Caco-2 (cell line): Measurements from ENCODE around the gene MYO10. TPM values are rescaled to one million over a fixed set of nuclear protein-coding genes. Genes with fewer than 3 reads are reported as not detected.

ENCODE experiments used
- BruUV-seq: library from RNA; stranded (reverse); fragments of 400-500 nt; replicated peaks from 2 replicates; lab custom pipeline; 2021; lab: Mats Ljungman, UMichigan
- CTCF ChIA-PET: fragments of 300-600 bp; sonication (Branson Sonifier 250); formaldehyde crosslinking; loops from one replicate; lab custom pipeline; 2022; ENCODE audit warnings: antibody characterized with exemption; lab: Charles Lee
- POLR2A ChIA-PET: fragments of 300-600 bp; sonication (Branson Sonifier 250); formaldehyde crosslinking; loops from one replicate; lab custom pipeline; 2022; ENCODE audit warnings: antibody characterized with exemption; lab: Charles Lee
- DNase-seq, 2 experiments: peaks; one replicate each; pipeline versions ENCODE4 v3.0.0 to v3.0.0-alpha.2; 2020 to 2022
- H3K27me3 ChIP-seq: replicated peaks from 2 replicates; pipeline ENCODE4 v1.6.0; 2011; ENCODE audit warnings: low read length; ENCODE audit not compliant: control insufficient read depth, insufficient read depth
- H3K36me3 ChIP-seq: 2 replicates; pipeline ENCODE4 v1.5.1; 2011; ENCODE audit warnings: low read length; ENCODE audit not compliant: control insufficient read depth, insufficient read depth
- H3K4me1 ChIP-seq: fragments of 250-450 bp; sonication (Bioruptor Pico); 2 replicates; pipeline ENCODE4 v1.5.1; 2020; ENCODE audit warnings: mild to moderate bottlenecking
- H3K4me3 ChIP-seq: 2 replicates; pipeline ENCODE4 v1.5.1; 2011; ENCODE audit warnings: low read depth, mild to moderate bottlenecking, control low read depth, low read length
- H3K9me3 ChIP-seq: fragments of 250-450 bp; sonication (Bioruptor Pico); 2 replicates; pipeline ENCODE4 v1.5.1; 2020; ENCODE audit warnings: mild to moderate bottlenecking, moderate library complexity
- H3K27ac Mint-ChIP-seq: one replicate; pipeline ENCODE4 v1.8.0; 2022; ENCODE audit warnings: mixed read lengths; ENCODE audit not compliant: unreplicated experiment
- H3K27me3 Mint-ChIP-seq: one replicate; pipeline ENCODE4 v1.8.0; 2022; ENCODE audit warnings: mixed read lengths; ENCODE audit not compliant: insufficient read depth, unreplicated experiment
- H3K36me3 Mint-ChIP-seq: one replicate; pipeline ENCODE4 v1.8.0; 2022; ENCODE audit warnings: mild to moderate bottlenecking, mixed read lengths; ENCODE audit not compliant: insufficient read depth, unreplicated experiment
- H3K4me1 Mint-ChIP-seq: one replicate; pipeline ENCODE4 v1.8.0; 2022; ENCODE audit warnings: low read depth, mixed read lengths; ENCODE audit not compliant: unreplicated experiment
- H3K4me3 Mint-ChIP-seq: one replicate; pipeline ENCODE4 v1.8.0; 2022; ENCODE audit warnings: mild to moderate bottlenecking, moderate library complexity, mixed read lengths; ENCODE audit not compliant: unreplicated experiment
- H3K9me3 Mint-ChIP-seq: one replicate; pipeline ENCODE4 v1.8.0; 2022; ENCODE audit warnings: mixed read lengths; ENCODE audit not compliant: unreplicated experiment
- intact Hi-C: fragments of 100-400 bp; cut with micrococcal nuclease; formaldehyde crosslinking; loops from one replicate; pipeline ENCODE4 v1.10.0; 2022; ENCODE audit not compliant: unreplicated experiment
- total RNA-seq: library from RNA; stranded (reverse); gene quantifications from 2 replicates; pipeline ENCODE4 v1.2.3, GENCODE V29; 2022
- TF ChIP-seq, protein P1 (sequence below), 2 experiments: fragments of 200-600 bp in 1 of 2; IDR thresholded peaks; 1 replicate in 1 of 2; 2 replicates in 1 of 2; pipeline versions ENCODE4 v1.5.1 to v1.8.0; 2011 to 2022; ENCODE audit warnings: antibody characterized with exemption in 1 of 2, control low read depth in 1 of 2, inconsistent platforms in 1 of 2, low read depth in 1 of 2, low read length in 1 of 2, mild to moderate bottlenecking in 1 of 2, moderate library complexity in 1 of 2; ENCODE audit not compliant: insufficient read depth in 1 of 2, severe bottlenecking in 1 of 2, unreplicated experiment in 1 of 2

MYO10 gene
- total RNA-seq, 1 experiment from 2014 or later: 67.6 TPM

DNA sequence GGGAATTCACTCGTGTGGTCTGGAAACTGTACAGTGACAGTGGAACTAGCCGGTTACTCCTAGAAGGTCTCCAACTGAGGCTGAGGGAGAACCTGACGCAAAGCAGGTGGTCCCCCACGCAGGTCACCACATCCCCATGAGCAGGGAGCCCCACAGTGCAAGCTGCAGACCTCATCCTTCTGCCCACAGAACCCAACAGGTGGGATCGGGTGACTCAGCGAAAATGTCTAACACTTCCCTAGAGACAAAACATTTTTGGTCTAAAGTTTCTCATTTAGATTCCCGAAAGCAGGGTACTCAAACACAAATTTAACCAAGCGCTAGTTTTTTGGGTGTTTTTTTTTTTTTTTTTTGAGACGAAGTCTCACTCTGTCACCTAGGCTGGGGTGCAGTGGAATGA lies 256.9 kb downstream of the MYO10 start:
- intact Hi-C loops: no loop called here
- BruUV-seq: no TSS peak
- POLR2A ChIA-PET: no interaction called here

DNA sequence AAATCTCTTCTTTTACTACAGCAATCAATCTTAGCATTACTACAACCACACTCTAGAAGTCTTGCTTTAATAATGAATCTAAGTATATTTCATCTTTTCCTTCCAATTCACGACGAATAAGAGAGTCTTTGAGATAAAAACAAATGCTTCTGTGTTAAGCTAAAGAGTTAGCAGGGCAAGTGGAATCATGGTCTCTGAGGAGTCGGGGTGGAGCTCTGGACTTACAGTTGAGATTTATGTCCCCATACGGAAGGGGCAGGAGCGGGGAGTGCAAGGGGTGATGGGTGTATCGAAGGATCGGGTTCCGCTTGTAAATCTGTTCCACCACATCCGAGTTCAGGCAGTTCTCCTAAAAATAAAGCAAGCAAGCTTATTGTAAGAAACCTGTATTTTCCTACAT lies 260.3 kb downstream of the MYO10 start:
- intact Hi-C loops: no loop called here
- no peak overlapping the region for H3K4me3 ChIP-seq
- H3K4me1 Mint-ChIP-seq: no peaks in the 10 kb centered on the region
- no peaks in the 10 kb centered on the region for H3K9me3 Mint-ChIP-seq
- TF ChIP-seq, protein P1, sequence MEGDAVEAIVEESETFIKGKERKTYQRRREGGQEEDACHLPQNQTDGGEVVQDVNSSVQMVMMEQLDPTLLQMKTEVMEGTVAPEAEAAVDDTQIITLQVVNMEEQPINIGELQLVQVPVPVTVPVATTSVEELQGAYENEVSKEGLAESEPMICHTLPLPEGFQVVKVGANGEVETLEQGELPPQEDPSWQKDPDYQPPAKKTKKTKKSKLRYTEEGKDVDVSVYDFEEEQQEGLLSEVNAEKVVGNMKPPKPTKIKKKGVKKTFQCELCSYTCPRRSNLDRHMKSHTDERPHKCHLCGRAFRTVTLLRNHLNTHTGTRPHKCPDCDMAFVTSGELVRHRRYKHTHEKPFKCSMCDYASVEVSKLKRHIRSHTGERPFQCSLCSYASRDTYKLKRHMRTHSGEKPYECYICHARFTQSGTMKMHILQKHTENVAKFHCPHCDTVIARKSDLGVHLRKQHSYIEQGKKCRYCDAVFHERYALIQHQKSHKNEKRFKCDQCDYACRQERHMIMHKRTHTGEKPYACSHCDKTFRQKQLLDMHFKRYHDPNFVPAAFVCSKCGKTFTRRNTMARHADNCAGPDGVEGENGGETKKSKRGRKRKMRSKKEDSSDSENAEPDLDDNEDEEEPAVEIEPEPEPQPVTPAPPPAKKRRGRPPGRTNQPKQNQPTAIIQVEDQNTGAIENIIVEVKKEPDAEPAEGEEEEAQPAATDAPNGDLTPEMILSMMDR (IDR thresholded peaks at IDR 0.05; ENCODE audit: insufficient read depth in 1 of 2, low read depth in 1 of 2, low read length in 1 of 2, severe bottlenecking in 1 of 2, unreplicated experiment in 1 of 2): no peak
- POLR2A ChIA-PET: no interaction called here
- peaks cover 7% of the 10 kb centered on the region for H3K36me3 ChIP-seq
- no peaks in the 10 kb centered on the region for H3K9me3 ChIP-seq
- H3K27ac Mint-ChIP-seq: no peak overlapping the region
- no peaks in the 10 kb centered on the region for H3K27me3 ChIP-seq
- no peak overlapping the region for H3K4me3 Mint-ChIP-seq
- H3K36me3 Mint-ChIP-seq: peaks cover 96% of the 10 kb centered on the region
- no peak for DNase-seq
- H3K4me1 ChIP-seq: no peaks in the 10 kb centered on the region
- no TSS peak for BruUV-seq
- CTCF ChIA-PET: interaction anchor here (1.0 to 1.4 kb wide), 2 partner anchors 15 to 101 kb away, joined by 3 read pairs; no protein-coding TSS in a partner anchor
- H3K27me3 Mint-ChIP-seq: no peaks in the 10 kb centered on the region

More for the DNA sequence above, 256.9 kb downstream of the MYO10 start:
- no peaks in the 10 kb centered on the region for H3K27me3 ChIP-seq
- Mint-ChIP-seq H3K4me3 (no peak overlapping the region), H3K9me3 (no peaks in the 10 kb centered on the region), H3K27me3 (no peaks in the 10 kb centered on the region), H3K4me1 (no peaks in the 10 kb centered on the region), H3K27ac (no peak overlapping the region), H3K36me3 (peaks cover 97% of the 10 kb centered on the region)
- no peaks in the 10 kb centered on the region for H3K9me3 ChIP-seq
- DNase-seq: no peak
- no peak overlapping the region for H3K4me3 ChIP-seq
- peaks cover 7% of the 10 kb centered on the region for H3K36me3 ChIP-seq
- CTCF ChIA-PET: no interaction called here
- H3K4me1 ChIP-seq: no peaks in the 10 kb centered on the region
- TF ChIP-seq, protein P1 (IDR thresholded peaks at IDR 0.05; ENCODE audit: insufficient read depth in 1 of 2, low read depth in 1 of 2, low read length in 1 of 2, severe bottlenecking in 1 of 2, unreplicated experiment in 1 of 2): no peak

DNA sequence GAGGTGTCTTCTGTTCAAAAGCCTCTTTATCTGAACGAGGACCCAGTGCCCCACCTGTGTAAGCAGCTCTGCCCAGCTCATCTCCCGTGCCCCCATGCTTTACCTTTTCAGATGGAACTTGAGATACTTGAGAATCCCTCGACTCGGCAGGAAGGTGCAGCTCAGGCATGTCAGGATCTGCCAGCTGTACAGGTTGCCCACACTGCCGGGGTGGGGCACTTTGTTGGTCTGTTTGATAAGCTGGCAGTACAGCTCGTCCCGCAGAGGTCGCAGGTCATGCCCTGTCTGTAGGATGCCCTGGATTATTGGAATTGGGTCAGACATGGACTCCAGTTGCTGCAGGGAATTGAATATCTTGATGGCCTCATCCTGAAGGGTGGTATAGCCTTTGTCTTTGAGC lies 261.3 kb downstream of the MYO10 start:
- H3K4me3 ChIP-seq: no peak overlapping the region
- no peak for DNase-seq
- no peaks in the 10 kb centered on the region for H3K27me3 ChIP-seq
- no peaks in the 10 kb centered on the region for H3K4me1 ChIP-seq
- intact Hi-C loops: no loop called here
- Mint-ChIP-seq H3K4me1 (no peaks in the 10 kb centered on the region), H3K27ac (no peak overlapping the region), H3K27me3 (no peaks in the 10 kb centered on the region), H3K36me3 (peaks cover 95% of the 10 kb centered on the region), H3K9me3 (no peaks in the 10 kb centered on the region), H3K4me3 (no peak overlapping the region)
- ChIA-PET POLR2A (no interaction called here), CTCF (no interaction called here)
- BruUV-seq: no TSS peak
- TF ChIP-seq, protein P1 (IDR thresholded peaks at IDR 0.05; ENCODE audit: insufficient read depth in 1 of 2, low read depth in 1 of 2, low read length in 1 of 2, severe bottlenecking in 1 of 2, unreplicated experiment in 1 of 2): no peak
- H3K36me3 ChIP-seq: peaks cover 6% of the 10 kb centered on the region
- H3K9me3 ChIP-seq: no peaks in the 10 kb centered on the region
